K562 (cell line): Measurements from ENCODE around the gene TYRO3. TPM values are rescaled to one million over a fixed set of nuclear protein-coding genes. Genes with fewer than 3 reads are reported as not detected.

Source experiments
- ATAC-seq: fragments of 200-7000 bp; cut with Tn5 transposase; 3 replicates; pipeline ENCODE4 v1.9.1; 2020; ENCODE audit warnings: moderate library complexity
- BruUV-seq: library from RNA; stranded (reverse); fragments of 400-500 nt; replicated peaks from 2 replicates; lab custom pipeline; 2021; lab: Mats Ljungman, UMichigan
- CTCF ChIA-PET: fragments of 300-600 bp; formaldehyde crosslinking; extraction: SDS; loops from one replicate; lab custom pipeline; 2021; ENCODE audit warnings: low intra/inter-chr PET ratio; lab: Yijun Ruan, JAX
- POLR2A ChIA-PET: fragments of 300-600, 350-650 bp; sonication (Branson Sonifier 250); formaldehyde crosslinking; extraction: SDS; loops from one replicate; lab custom pipeline; 2021; ENCODE audit warnings: antibody characterized with exemption, inconsistent platforms; lab: Yijun Ruan, JAX
- DNase-seq, 4 experiments: peaks; one replicate each; pipeline versions ENCODE4 v3.0.0 to v3.0.0-alpha.2; 2011 to 2018; ENCODE audit warnings: low spot score in 3 of 4, mixed read lengths in 3 of 4; ENCODE audit errors: extremely low read depth in 1 of 4
- FAIRE-seq: peaks from 2 replicates; lab custom pipeline; 2011; peaks lifted over from hg19 to GRCh38; lab: Jason Lieb, UNC
- H2AFZ ChIP-seq: 2 replicates; pipeline ENCODE4 v1.6.0; 2011; ENCODE audit warnings: low read depth, low read length, control low read depth, inconsistent platforms
- H3K27ac ChIP-seq: fragments of 200-600 bp; 3 replicates; pipeline ENCODE4 v1.8.0; 2011; ENCODE audit warnings: low read depth, mild to moderate bottlenecking, control low read depth, inconsistent platforms, low read length, moderate library complexity, mixed read lengths; ENCODE audit errors: extremely low read depth
- H3K27me3 ChIP-seq, 2 experiments: fragments of 300-600 bp in 1 of 2; 2 replicates in 1 of 2; 3 replicates in 1 of 2; pipeline versions ENCODE4 v1.6.0 to v1.8.0; 2011; ENCODE audit warnings: inconsistent platforms in 2 of 2, low read length in 2 of 2, mild to moderate bottlenecking in 1 of 2, mixed read lengths in 1 of 2, moderate library complexity in 1 of 2; ENCODE audit not compliant: control insufficient read depth in 2 of 2, insufficient read depth in 2 of 2
- H3K36me3 ChIP-seq: fragments of 300-600 bp; 3 replicates; pipeline ENCODE4 v1.8.0; 2011; ENCODE audit warnings: mild to moderate bottlenecking, low read length, inconsistent platforms; ENCODE audit not compliant: control insufficient read depth, insufficient read depth
- H3K4me1 ChIP-seq, 2 experiments: fragments of 200-600 bp in 1 of 2; replicated peaks in 1 of 2; 2 replicates in 1 of 2; 3 replicates in 1 of 2; pipeline versions ENCODE4 v1.5.1 to v1.8.0; 2011; ENCODE audit warnings: inconsistent platforms in 2 of 2, low read length in 2 of 2, mild to moderate bottlenecking in 1 of 2, mixed read lengths in 1 of 2, moderate library complexity in 1 of 2; ENCODE audit not compliant: control insufficient read depth in 2 of 2, insufficient read depth in 2 of 2
- H3K4me2 ChIP-seq: 2 replicates; pipeline ENCODE4 v1.6.1; 2011; ENCODE audit warnings: low read length, control low read depth, inconsistent platforms, mixed read lengths; ENCODE audit not compliant: insufficient read depth
- H3K4me3 ChIP-seq: fragments of 200-600 bp; sonication (generic), shearing (Covaris generic); 2 replicates; pipeline ENCODE4 v1.5.1; 2016; ENCODE audit warnings: control low read depth, inconsistent platforms
- H3K79me2 ChIP-seq: fragments of 200-600 bp; 3 replicates; pipeline ENCODE4 v1.8.0; 2011; ENCODE audit warnings: low read length, inconsistent platforms; ENCODE audit not compliant: control insufficient read depth, insufficient read depth
- H3K9ac ChIP-seq, 2 experiments: 2 replicates each; pipeline versions ENCODE4 v1.6.0 to v1.6.1; 2011; ENCODE audit warnings: low read depth in 2 of 2, low read length in 2 of 2, control low read depth in 1 of 2, inconsistent platforms in 1 of 2, mild to moderate bottlenecking in 1 of 2, mixed read lengths in 1 of 2; ENCODE audit not compliant: insufficient read depth in 1 of 2
- H3K9me1 ChIP-seq: one replicate; pipeline ENCODE4 v1.6.0; 2011; ENCODE audit warnings: inconsistent platforms, mild to moderate bottlenecking, low read length, moderate library complexity; ENCODE audit not compliant: control insufficient read depth, insufficient read depth
- H3K9me3 ChIP-seq: replicated peaks from 2 replicates; pipeline ENCODE4 v1.5.1; 2011; ENCODE audit warnings: low read depth, low read length, inconsistent platforms; ENCODE audit not compliant: control insufficient read depth, insufficient read depth
- H4K20me1 ChIP-seq: replicated peaks from 2 replicates; pipeline ENCODE4 v1.6.1; 2011; ENCODE audit warnings: low read length, inconsistent platforms, mixed read lengths; ENCODE audit not compliant: control insufficient read depth, insufficient read depth
- HNRNPLL ChIP-seq: fragments of 200-400 bp; formaldehyde crosslinking; IDR thresholded peaks from 2 replicates; pipeline ENCODE4 v1.6.1; 2017; ENCODE audit warnings: low read length, low read depth, mild to moderate bottlenecking; ENCODE audit not compliant: poor library complexity, severe bottlenecking
- MTA1 ChIP-seq: fragments of 450-650 bp; IDR thresholded peaks from 2 replicates; pipeline ENCODE4 v1.6.1; 2017; ENCODE audit warnings: borderline replicate concordance
- SAFB ChIP-seq: fragments of 200-400 bp; formaldehyde crosslinking; IDR thresholded peaks from 2 replicates; pipeline ENCODE4 v1.6.1; 2017; ENCODE audit warnings: low read depth, low read length, borderline replicate concordance
- TEAD4 ChIP-seq, 2 experiments: sonication (generic) in 1 of 2; formaldehyde crosslinking in 1 of 2; IDR thresholded peaks; 2 replicates each; pipeline versions ENCODE4 v1.6.1 to v1.8.0; 2012 to 2022; ENCODE audit warnings: borderline replicate concordance in 1 of 2, inconsistent platforms in 1 of 2, low read length in 1 of 2, mild to moderate bottlenecking in 1 of 2, missing genetic modification reagents in 1 of 2
- THRB ChIP-seq: fragments of 450-650 bp; formaldehyde crosslinking; conservative IDR thresholded peaks from 2 replicates; pipeline ENCODE4 v1.4.0; 2022; ENCODE audit warnings: mild to moderate bottlenecking, missing genetic modification characterization
- ZNF174 ChIP-seq: fragments of 250-450 bp; sonication (Bioruptor Pico); IDR thresholded peaks from 2 replicates; pipeline ENCODE4 v1.4.0; 2020; ENCODE audit warnings: mild to moderate bottlenecking
- ZNF347 ChIP-seq: fragments of 450-650 bp; formaldehyde crosslinking; IDR thresholded peaks from 2 replicates; pipeline ENCODE4 v1.4.0; 2020; ENCODE audit warnings: low read depth, mild to moderate bottlenecking, moderate library complexity
- WGBS: fragments of 100-300 bp; shearing (Covaris generic); methylation state at CpG from one replicate; pipeline ENCODE4 v1.1.6; 2016; ENCODE audit warnings: low coverage, mixed read lengths; ENCODE audit not compliant: insufficient coverage; ENCODE audit errors: missing lambda C conversion rate; 5-methylcytosine and 5-hydroxymethylcytosine counted together
- in situ Hi-C: fragments of 300-500 bp; cut with MboI; formaldehyde crosslinking; loops from 4 replicates; pipeline ENCODE4 v1.15.0; 2018; ENCODE audit warnings: inconsistent platforms, mixed read lengths
- intact Hi-C: fragments of 100-400 bp; cut with micrococcal nuclease; formaldehyde crosslinking; loops from 2 replicates; pipeline ENCODE4 v1.14.2; 2022
- polyA plus RNA-seq, 8 experiments: library from polyadenylated mRNA; depleted of rRNA in 4 of 8; stranded (reverse) in 5 of 8; unstranded in 3 of 8; fragments of >200 nt; fragmentation: Nextera tagmentation in 2 of 8; fragmentation: Illumina TruSeq in 1 of 8; extraction: Ambion mirVana in 2 of 8; extraction: Trizol in 1 of 8; gene quantifications; 2 replicates each; pipeline versions ENCODE4 v1.2.1 to v1.2.3, GENCODE V29; 2011 to 2014; ENCODE audit warnings: inconsistent platforms in 1 of 8, missing spikeins in 1 of 8
- total RNA-seq, 7 experiments: library from RNA; depleted of rRNA in 6 of 7; stranded (reverse); fragments of >200 nt in 6 of 7; fragmentation: Illumina TruSeq in 2 of 7; extraction: Trizol in 2 of 7; gene quantifications; 2 replicates each; pipeline versions ENCODE4 v1.2.1 to v1.2.3, GENCODE V29; 2011 to 2021; ENCODE audit warnings: low replicate concordance in 1 of 7
- TF ChIP-seq, protein P1 (sequence below): fragments of 250-450 bp; sonication (Bioruptor Pico); IDR thresholded peaks from 2 replicates; pipeline ENCODE4 v1.5.0; 2021
- TF ChIP-seq, protein P2 (sequence below): fragments of 250-450 bp; sonication (Bioruptor Pico); IDR thresholded peaks from 2 replicates; pipeline ENCODE4 v1.4.0; 2020; ENCODE audit warnings: mild to moderate bottlenecking, moderate library complexity

TYRO3 gene
- total and polyA plus RNA-seq, 9 of the 15 experiments (the other 6 are each of a cell fraction or from before 2014, with no cell fraction given), result 2.6 to 39.6 (median 18.6) TPM

- Histone ChIP-seq H3K79me2 (no peaks in the 10 kb centered on the region), H3K4me3 (no peak overlapping the region), H3K9me1 (no peaks in the 10 kb centered on the region), H3K4me2 (no peak overlapping the region), H3K36me3 (no peaks in the 10 kb centered on the region), H3K27ac (no peak overlapping the region), H4K20me1 (no peaks in the 10 kb centered on the region), H2AFZ (peak overlapping the region; percentile 43), H3K9me3 (no peaks in the 10 kb centered on the region), H3K4me1 (no peaks in the 10 kb centered on the region), H3K27me3 (peaks cover 0 to 2% of the 10 kb centered on the region in 2 experiments; a peak in 1 of 5 replicates), H3K9ac (no peak overlapping the region)
- intact Hi-C loops, result no loop called here
- ChIA-PET POLR2A (no interaction called here), CTCF (no interaction called here)
- no peak for FAIRE-seq
- WGBS, result 6% methylated on average over 4 of the region's 4 CpGs
- in situ Hi-C loops, result no loop called here
- DNase-seq, result no peak
- BruUV-seq, result no TSS peak
- no peak for TF ChIP-seq MTA1
- TF ChIP-seq, protein P1, sequence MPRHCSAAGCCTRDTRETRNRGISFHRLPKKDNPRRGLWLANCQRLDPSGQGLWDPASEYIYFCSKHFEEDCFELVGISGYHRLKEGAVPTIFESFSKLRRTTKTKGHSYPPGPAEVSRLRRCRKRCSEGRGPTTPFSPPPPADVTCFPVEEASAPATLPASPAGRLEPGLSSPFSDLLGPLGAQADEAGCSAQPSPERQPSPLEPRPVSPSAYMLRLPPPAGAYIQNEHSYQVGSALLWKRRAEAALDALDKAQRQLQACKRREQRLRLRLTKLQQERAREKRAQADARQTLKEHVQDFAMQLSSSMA (CRISPR knock-in tag), result no peak
- no peak for ATAC-seq
Measured at GRCh38 chr15:41610048-41610447, 51.0 kb downstream of the TYRO3 start.

DNA sequence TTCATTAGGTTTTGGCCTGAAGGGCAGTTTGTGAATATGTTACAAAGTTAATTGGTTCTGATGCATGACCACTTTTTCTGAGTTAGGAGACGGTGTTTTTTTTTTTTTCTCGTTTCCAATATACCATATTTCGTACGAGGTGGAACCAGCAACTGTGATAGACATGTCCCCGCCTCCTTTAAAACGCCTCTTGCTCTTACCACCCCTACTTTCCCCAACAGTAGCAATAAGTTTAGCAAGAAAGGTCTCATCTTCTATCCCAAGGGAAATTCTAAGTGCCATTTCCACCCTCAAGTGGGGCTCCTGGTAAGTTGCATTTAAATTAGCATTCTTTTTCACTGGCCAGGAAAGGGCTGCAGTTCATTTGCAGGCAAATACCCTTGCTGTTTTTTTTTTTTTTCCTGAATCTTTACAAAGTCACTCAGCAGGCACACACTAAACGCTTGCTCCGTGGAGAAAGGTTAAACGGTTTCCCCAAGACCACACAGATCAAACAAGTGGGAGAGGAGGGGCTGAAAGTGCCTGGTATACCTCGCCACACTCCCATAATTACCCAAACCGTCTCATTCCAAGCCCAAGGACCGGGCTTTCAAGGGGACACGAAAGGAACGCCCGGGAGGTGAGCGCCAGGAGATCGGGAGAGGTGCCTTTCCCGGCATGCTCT is 61.7 kb downstream of the TYRO3 start:
- Histone ChIP-seq H3K9me1 (no peaks in the 10 kb centered on the region), H3K9me3 (0 out of 2 replicates have a peak, but pooled peaks cover 6% of the 10 kb centered on the region), H3K79me2 (no peaks in the 10 kb centered on the region), H3K4me1 (no peaks in the 10 kb centered on the region), H3K4me2 (no peak overlapping the region), H2AFZ (no peak overlapping the region), H3K27ac (no peak overlapping the region), H3K27me3 (no peaks in the 10 kb centered on the region), H3K4me3 (no peak overlapping the region), H4K20me1 (no peaks in the 10 kb centered on the region), H3K36me3 (no peaks in the 10 kb centered on the region), H3K9ac (no peak overlapping the region)
- ATAC-seq, result no peak
- FAIRE-seq, result no peak
- no peak for DNase-seq
- no TSS peak for BruUV-seq
- intact Hi-C loops (no loop called here), in situ Hi-C loops (no loop called here)
- ChIA-PET CTCF (no interaction called here), POLR2A (no interaction called here)
- 64% methylated on average over 14 of the region's 18 CpGs for WGBS
- TF ChIP-seq HNRNPLL, result no peak
- no peak for TF ChIP-seq THRB (CRISPR knock-in tag)
- TF ChIP-seq ZNF347 (CRISPR knock-in tag), result no peak
- TF ChIP-seq SAFB, result no peak
- TF ChIP-seq ZNF174 (CRISPR knock-in tag), result no peak
- TF ChIP-seq, protein P2, sequence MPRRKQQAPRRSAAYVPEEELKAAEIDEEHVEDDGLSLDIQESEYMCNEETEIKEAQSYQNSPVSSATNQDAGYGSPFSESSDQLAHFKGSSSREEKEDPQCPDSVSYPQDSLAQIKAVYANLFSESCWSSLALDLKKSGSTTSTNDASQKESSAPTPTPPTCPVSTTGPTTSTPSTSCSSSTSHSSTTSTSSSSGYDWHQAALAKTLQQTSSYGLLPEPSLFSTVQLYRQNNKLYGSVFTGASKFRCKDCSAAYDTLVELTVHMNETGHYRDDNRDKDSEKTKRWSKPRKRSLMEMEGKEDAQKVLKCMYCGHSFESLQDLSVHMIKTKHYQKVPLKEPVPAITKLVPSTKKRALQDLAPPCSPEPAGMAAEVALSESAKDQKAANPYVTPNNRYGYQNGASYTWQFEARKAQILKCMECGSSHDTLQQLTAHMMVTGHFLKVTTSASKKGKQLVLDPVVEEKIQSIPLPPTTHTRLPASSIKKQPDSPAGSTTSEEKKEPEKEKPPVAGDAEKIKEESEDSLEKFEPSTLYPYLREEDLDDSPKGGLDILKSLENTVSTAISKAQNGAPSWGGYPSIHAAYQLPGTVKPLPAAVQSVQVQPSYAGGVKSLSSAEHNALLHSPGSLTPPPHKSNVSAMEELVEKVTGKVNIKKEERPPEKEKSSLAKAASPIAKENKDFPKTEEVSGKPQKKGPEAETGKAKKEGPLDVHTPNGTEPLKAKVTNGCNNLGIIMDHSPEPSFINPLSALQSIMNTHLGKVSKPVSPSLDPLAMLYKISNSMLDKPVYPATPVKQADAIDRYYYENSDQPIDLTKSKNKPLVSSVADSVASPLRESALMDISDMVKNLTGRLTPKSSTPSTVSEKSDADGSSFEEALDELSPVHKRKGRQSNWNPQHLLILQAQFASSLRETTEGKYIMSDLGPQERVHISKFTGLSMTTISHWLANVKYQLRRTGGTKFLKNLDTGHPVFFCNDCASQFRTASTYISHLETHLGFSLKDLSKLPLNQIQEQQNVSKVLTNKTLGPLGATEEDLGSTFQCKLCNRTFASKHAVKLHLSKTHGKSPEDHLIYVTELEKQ (CRISPR knock-in tag), result no peak
- TF ChIP-seq TEAD4 (IDR thresholded peaks at IDR 0.05; ENCODE audit: low read length), result no peak
- TF ChIP-seq TEAD4 (CRISPR knock-in tag; IDR thresholded peaks at IDR 0.05; ENCODE audit: borderline replicate concordance), result no peak
